Suprapubic skin (tissue), 4 donors: ENCODE data around the gene NR2F2.

Experiments
- POLR2A ChIP-seq, 2 donors: fragments of 450-650 bp; IDR thresholded peaks; one replicate each; pipeline ENCODE4 v1.6.1; 2017; ENCODE audit warnings: antibody characterized with exemption in 2 of 2, mild to moderate bottlenecking in 2 of 2, moderate library complexity in 2 of 2
- POLR2AphosphoS5 ChIP-seq, 3 donors: sonication (generic); formaldehyde crosslinking; IDR thresholded peaks; one replicate each; pipeline ENCODE4 v1.6.1; 2017; ENCODE audit warnings: antibody characterized with exemption in 3 of 3
- TF ChIP-seq, protein P1 (sequence below), 2 donors: fragments of 200-600 bp in 1 of 2; fragments of 450-650 bp in 1 of 2; sonication (generic) in 1 of 2; IDR thresholded peaks; one replicate each; pipeline ENCODE4 v1.5.1; 2016 to 2019; ENCODE audit warnings: antibody characterized with exemption in 2 of 2, mild to moderate bottlenecking in 1 of 2, moderate library complexity in 1 of 2

DNA sequence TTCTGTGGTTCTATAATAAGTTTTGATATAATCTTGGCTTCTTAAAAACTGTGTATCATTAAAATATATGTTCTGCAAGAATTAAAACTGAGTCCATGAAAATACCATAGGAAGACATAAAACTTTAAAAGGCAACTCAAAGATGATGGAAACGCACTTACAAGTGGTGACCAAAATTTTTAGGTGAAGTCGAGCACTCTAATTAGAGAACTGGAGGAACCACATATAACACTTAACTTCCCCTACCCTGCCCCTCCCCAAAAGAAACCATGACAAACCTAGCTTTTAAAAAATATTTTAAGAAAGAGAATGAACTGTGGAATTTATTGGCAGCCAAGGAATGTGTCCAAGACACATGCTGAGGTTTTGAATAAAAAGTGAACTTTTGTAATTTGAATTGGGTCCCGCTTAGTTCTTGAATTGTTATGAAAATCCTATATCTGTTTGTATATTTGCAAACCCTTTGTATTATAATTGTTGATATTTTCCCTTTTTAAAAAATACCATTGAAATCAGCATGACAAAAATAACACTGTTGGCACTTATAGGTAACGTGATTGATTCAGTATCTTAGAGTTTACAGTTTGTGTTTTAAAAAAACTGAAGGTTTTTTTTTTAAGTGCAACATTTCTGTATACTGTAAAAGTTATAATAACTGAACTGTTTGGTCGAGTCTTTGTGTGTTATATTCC lies 7.7 kb downstream of the NR2F2 start:
- no peak for TF ChIP-seq POLR2A (IDR thresholded peaks at IDR 0.05)
- TF ChIP-seq, protein P1, sequence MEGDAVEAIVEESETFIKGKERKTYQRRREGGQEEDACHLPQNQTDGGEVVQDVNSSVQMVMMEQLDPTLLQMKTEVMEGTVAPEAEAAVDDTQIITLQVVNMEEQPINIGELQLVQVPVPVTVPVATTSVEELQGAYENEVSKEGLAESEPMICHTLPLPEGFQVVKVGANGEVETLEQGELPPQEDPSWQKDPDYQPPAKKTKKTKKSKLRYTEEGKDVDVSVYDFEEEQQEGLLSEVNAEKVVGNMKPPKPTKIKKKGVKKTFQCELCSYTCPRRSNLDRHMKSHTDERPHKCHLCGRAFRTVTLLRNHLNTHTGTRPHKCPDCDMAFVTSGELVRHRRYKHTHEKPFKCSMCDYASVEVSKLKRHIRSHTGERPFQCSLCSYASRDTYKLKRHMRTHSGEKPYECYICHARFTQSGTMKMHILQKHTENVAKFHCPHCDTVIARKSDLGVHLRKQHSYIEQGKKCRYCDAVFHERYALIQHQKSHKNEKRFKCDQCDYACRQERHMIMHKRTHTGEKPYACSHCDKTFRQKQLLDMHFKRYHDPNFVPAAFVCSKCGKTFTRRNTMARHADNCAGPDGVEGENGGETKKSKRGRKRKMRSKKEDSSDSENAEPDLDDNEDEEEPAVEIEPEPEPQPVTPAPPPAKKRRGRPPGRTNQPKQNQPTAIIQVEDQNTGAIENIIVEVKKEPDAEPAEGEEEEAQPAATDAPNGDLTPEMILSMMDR (IDR thresholded peaks at IDR 0.05): no peak
- no peak for TF ChIP-seq POLR2AphosphoS5 (IDR thresholded peaks at IDR 0.05)
